Glomerular endothelial cell (primary cell): ENCODE data around the gene SPEM2. TPM values are rescaled to one million over a fixed set of nuclear protein-coding genes. Genes with fewer than 3 reads are reported as not detected.
"Not testable (repeated sequence)": the region's sequence is repeated elsewhere in the genome, so short reads cannot be mapped to it uniquely, and the experiment has no call there.

Experiments used
- DNase-seq: peaks from one replicate; pipeline ENCODE4 v3.0.0-alpha.2; 2011; ENCODE audit warnings: low read depth, low spot score; ENCODE audit errors: extremely low read depth
- total RNA-seq: library from RNA; depleted of rRNA; stranded (reverse); fragments of >200 nt; gene quantifications from 2 replicates; pipeline ENCODE4 v1.2.3, GENCODE V29; 2015

SPEM2 gene
- total RNA-seq, 1 donor from 2014 or later: not detected

DNA sequence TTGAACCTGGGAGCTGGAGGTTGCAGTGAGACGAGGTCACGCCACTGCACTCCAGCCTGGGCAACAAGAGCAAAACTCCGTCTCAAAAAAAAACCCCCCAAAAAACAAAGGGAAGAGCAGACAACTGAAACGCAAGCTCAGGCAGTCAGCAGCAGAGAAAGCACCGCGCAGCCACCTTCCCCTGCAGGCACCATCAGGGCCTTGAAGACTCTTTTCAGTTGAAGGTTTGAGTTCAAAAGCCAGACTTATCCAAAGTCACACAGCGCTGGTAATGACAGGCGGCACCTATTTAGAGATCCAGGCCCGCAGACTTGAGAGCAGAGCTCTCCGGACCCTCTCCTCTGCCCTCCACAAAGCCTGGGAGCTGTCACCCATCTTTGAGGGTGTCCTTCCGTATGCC, 42.9 kb downstream of the SPEM2 start:
- DNase-seq: no peak

DNA sequence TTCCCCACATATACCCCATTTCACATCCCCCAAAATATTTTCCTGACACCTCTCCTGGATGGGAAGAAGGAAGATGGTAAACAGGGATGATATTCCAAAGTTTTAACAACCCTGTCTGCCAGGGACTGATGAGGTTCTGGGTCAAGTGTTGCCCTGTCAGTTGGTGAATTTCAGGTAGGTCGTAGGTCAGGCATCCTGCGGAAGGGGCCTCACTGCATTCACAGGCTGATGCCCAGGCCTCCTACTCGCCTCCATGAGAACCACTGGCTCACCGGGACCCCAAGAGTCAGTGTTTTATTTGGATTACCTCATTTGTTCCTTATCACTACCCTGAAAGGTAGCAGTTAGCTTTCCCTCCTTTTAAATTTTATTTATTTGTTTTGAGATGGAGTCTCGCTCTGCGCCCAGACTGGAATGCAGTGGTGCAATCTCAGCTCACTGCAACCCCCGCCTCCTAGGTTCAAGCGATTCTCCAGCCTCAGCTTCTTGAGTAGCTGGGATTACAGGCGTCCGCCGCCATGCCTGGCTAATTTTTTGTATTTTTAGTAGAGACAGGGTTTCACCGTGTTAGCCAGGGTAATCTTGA, 43.5 kb downstream of the SPEM2 start:
- no peak for DNase-seq

DNA sequence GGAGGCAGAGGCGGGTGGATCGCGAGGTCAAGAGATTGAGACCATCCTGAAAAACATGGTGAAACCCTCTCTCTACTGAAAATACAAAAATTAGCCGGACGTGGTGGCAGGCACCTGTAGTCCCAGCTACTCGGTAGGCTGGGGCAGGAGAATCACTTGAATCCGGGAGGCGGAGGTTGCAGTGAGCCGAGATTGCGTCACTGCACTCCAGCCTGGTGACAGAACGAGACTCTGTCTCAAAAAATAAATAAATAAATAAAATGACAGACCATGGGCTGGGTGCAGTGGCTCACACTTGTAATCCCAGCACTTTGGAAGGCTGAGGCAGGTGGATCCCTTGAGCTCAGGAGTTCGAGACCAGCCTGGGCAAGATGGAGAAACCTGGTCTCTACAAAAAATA, 44.4 kb downstream of the SPEM2 start:
- not testable (repeated sequence) for DNase-seq

DNA sequence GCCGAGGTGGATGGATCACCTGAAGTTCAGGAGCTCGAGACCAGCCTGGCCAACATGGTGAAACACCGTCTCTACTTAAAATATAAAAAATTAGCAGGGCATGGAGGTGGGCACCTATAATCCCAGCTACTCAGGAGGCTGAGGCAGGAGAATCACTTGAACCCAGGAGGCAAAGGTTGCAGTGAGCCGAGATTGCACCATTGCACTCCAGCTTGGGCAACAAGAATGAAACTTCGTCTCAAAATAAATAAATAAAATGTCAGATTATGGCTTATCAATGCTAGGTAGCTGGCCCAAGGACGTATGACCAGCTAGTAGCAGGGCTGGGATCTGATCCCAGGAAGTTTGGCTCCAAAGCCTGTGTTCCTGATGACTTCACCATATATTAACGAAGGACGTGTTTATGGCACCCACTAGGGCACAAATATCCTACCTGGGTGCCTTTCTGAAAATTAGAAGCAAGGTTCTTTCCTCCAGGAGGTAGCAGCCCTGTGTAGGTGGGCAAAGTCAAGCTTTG, 45.1 kb downstream of the SPEM2 start:
- DNase-seq: not testable (repeated sequence)

DNA sequence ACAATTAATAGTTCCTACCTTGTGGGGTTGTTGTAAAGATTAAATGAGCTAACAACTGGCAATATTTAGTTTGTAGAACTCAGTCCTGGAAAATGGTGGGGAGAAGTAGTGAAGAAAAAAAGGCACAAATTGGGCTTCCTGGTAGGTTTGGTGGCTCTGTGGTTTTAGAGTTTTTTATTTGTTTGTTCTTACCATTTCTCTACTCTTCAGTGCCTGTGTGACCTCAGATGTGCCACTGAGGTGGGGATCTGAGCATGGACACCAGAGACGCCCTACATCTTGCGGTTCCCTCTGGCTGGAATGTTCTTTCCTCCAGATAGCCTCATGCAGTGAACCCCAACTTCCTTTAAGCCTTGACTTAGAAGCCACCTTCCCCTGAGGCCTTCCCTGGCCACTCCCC, 46.3 kb downstream of the SPEM2 start:
- DNase-seq: no peak

DNA sequence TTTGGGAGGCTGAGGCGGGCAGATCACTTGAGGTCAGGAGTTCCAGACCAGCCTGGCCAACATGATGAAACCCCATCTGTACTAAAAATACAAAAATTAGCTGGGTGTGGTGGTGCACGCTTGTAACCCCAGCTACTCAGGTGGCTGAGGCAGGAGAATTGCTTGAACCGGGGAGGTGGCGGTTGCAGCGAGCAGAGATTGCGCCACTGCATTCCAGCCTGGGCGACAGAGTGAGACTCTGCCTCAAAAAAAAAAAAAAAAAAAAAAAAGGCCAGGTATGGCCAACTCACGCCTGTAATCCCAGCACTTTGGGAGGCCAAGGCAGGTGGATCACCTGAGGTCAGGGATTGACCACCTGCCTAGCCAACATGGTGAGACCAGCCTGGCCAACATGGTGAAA, 49.4 kb downstream of the SPEM2 start:
- not testable (repeated sequence) for DNase-seq

DNA sequence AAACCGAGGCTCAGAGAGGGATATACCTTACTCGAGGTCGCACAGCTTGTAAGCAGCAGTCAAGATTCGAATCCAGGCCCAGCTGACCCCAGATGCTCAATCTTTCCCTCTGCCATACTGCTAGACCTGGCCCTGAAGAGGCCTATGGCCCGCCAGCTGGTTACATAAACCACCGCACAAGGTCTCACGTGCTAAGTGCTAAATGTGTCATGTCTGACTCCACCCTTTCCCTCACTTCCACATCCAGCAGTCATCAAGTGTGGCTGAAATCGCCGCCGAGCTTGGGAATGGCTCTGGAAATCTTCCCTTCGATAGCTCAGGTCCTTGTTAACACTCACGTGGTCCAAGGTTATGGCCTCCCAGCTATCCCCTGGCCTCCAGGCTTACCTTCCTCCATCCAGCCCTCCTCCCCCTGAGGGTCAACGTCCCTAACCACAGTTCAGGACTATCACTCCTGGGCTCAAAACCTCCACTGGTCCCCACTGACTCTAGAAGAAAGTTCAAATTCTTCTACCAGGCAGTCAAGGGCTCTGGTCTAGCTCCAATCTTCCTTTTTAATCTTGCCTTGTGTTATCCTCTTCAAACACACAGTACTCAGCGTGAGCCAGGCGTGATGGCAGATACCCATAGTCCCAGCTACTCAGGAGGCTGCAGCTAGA, 50.5 kb downstream of the SPEM2 start:
- no peak for DNase-seq

DNA sequence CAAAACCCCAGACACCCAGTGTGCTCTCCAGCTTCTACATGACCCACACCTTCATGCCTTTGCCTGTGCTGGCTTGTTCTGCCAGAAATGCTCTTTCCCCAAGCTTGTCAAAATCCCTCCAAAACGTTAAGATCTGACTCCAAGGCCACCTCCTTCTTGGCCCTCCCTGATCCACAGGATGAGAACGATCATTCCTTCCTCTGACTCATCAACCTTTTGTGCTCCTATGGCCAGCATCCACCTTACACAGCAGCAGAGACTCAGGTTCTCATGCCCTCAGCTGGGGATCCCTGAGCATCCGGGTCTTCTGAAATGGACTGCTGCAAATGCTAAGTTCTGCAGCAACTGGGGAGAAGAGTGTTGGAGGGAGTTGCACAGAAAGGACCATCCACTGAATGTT, 51.1 kb downstream of the SPEM2 start:
- DNase-seq: no peak

DNA sequence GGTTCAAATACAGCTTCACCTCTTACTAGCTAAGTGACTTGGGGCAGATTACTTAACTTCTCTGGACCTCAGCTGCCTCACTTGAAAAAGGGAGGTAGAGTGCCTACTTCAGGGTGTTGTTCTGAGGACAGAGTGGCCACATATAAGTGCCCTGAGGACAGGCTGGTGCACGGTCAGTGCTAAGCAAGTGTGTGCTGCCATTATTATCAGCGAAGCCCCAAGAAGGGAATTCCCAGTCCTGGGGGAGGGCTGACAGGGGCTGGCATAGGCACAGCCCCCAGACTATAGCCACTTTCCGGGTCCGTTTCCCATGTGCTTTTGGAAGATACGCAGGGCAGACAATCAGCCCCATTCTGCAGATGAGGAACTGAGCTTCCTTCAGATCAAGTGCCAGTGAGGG, 51.5 kb downstream of the SPEM2 start:
- DNase-seq: no peak

Other genes with a start within 250 kb of the SPEM2 start
- gene ASGR1, start 246.2 kb upstream of the SPEM2 start, total RNA-seq: 2.6 and 5.4 TPM in 2 replicates
- 10.8 and 22.3 TPM in 2 replicates for gene DLG4, start 205.8 kb upstream of the SPEM2 start, total RNA-seq
- 252 and 369 TPM in 2 replicates for gene ACADVL, start 205.7 kb upstream of the SPEM2 start, total RNA-seq
- 36.9 and 41.6 TPM in 2 replicates for gene DVL2, start 191.1 kb upstream of the SPEM2 start, total RNA-seq
- gene PHF23, start 186.2 kb upstream of the SPEM2 start, total RNA-seq: 42.9 and 53.0 TPM in 2 replicates
- 548 and 565 TPM in 2 replicates for gene GABARAP, start 183.2 kb upstream of the SPEM2 start, total RNA-seq
- 55.4 and 73.5 TPM in 2 replicates for gene CTDNEP1, start 173.9 kb upstream of the SPEM2 start, total RNA-seq
- gene ELP5, start 173.4 kb upstream of the SPEM2 start, total RNA-seq: 27.5 and 27.7 TPM in 2 replicates
- 1.9 and 2.1 TPM in 2 replicates for gene CLDN7, start 163.1 kb upstream of the SPEM2 start, total RNA-seq
- not detected in 2 replicates for gene SLC2A4, start 143.9 kb upstream of the SPEM2 start, total RNA-seq
- not detected in 2 replicates for gene YBX2, start 131.0 kb upstream of the SPEM2 start, total RNA-seq
- 432 and 433 TPM in 2 replicates for gene EIF5A, start 118.0 kb upstream of the SPEM2 start, total RNA-seq
- 48.2 and 64.6 TPM in 2 replicates for gene GPS2, start 110.3 kb upstream of the SPEM2 start, total RNA-seq
- gene NEURL4, start 96.3 kb upstream of the SPEM2 start, total RNA-seq: 15.5 and 16.4 TPM in 2 replicates
- 53.1 TPM in 1 of 2 replicates, not detected in the other for gene ACAP1, start 89.1 kb upstream of the SPEM2 start, total RNA-seq
- 7.1 and 8.5 TPM in 2 replicates for gene KCTD11, start 73.5 kb upstream of the SPEM2 start, total RNA-seq
- gene TMEM95, start 70.5 kb upstream of the SPEM2 start, total RNA-seq: not detected in 2 replicates
- 0.19 and 0.23 TPM in 2 replicates for gene TNK1, start 44.5 kb upstream of the SPEM2 start, total RNA-seq
- 74.1 and 82.8 TPM in 2 replicates for gene PLSCR3, start 31.1 kb upstream of the SPEM2 start, total RNA-seq
- gene TMEM256, start 21.5 kb upstream of the SPEM2 start, total RNA-seq: 56.7 and 73.7 TPM in 2 replicates
- 15.7 and 21.7 TPM in 2 replicates for gene NLGN2, start 17.8 kb upstream of the SPEM2 start, total RNA-seq
- gene SPEM1, start 5.3 kb upstream of the SPEM2 start, total RNA-seq: not detected in 2 replicates
- not detected in 2 replicates for gene SPEM3, start 3.2 kb downstream of the SPEM2 start, total RNA-seq
- gene TMEM102, start 9.8 kb downstream of the SPEM2 start, total RNA-seq: 11.6 and 15.4 TPM in 2 replicates
- 0.44 and 0.88 TPM in 2 replicates for gene FGF11, start 13.9 kb downstream of the SPEM2 start, total RNA-seq
- 5.7 and 9.6 TPM in 2 replicates for gene CHRNB1, start 19.4 kb downstream of the SPEM2 start, total RNA-seq
- 41.8 and 43.9 TPM in 2 replicates for gene ZBTB4, start 54.0 kb downstream of the SPEM2 start, total RNA-seq
- not detected in 2 replicates for gene SLC35G6, start 55.8 kb downstream of the SPEM2 start, total RNA-seq
- gene POLR2A, start 58.8 kb downstream of the SPEM2 start, total RNA-seq: 81.5 and 124 TPM in 2 replicates
- 30.3 and 38.2 TPM in 2 replicates for gene TNFSF12, start 123.4 kb downstream of the SPEM2 start, total RNA-seq
- 1.5 and 6.7 TPM in 2 replicates for gene TNFSF13, start 133.1 kb downstream of the SPEM2 start, total RNA-seq
- 60.7 and 79.5 TPM in 2 replicates for gene SENP3, start 136.3 kb downstream of the SPEM2 start, total RNA-seq
- gene CD68, start 154.0 kb downstream of the SPEM2 start, total RNA-seq: 4.1 and 8.8 TPM in 2 replicates
- gene MPDU1, start 158.2 kb downstream of the SPEM2 start, total RNA-seq: 117 and 164 TPM in 2 replicates
- gene SOX15, start 164.5 kb downstream of the SPEM2 start, total RNA-seq: not detected in 2 replicates
- gene FXR2, start 189.3 kb downstream of the SPEM2 start, total RNA-seq: 32.4 and 35.4 TPM in 2 replicates
- 42.6 and 47.6 TPM in 2 replicates for gene SAT2, start 202.2 kb downstream of the SPEM2 start, total RNA-seq
- gene SHBG, start 204.5 kb downstream of the SPEM2 start, total RNA-seq: 0.58 TPM in 1 of 2 replicates, not detected in the other
- not detected in 2 replicates for gene ATP1B2, start 225.3 kb downstream of the SPEM2 start, total RNA-seq